A673 (cell line): ENCODE measurements around the gene TRIM14.

ENCODE experiments used
- EZH2 ChIP-seq: fragments of 200-600 bp; sonication (generic); IDR thresholded peaks from 2 replicates; pipeline ENCODE4 v1.6.1; 2017; ENCODE audit warnings: borderline replicate concordance, low read depth, mild to moderate bottlenecking, mixed read lengths, antibody characterized with exemption, low read length; ENCODE audit not compliant: poor library complexity, severe bottlenecking
- TF ChIP-seq, protein P1 (sequence below): fragments of 300-800, 200-600 bp; sonication (generic); conservative IDR thresholded peaks from 2 replicates; pipeline ENCODE4 v1.5.1; 2017; ENCODE audit warnings: low read depth, mild to moderate bottlenecking, antibody characterized with exemption, low read length, moderate library complexity, mixed read lengths

DNA sequence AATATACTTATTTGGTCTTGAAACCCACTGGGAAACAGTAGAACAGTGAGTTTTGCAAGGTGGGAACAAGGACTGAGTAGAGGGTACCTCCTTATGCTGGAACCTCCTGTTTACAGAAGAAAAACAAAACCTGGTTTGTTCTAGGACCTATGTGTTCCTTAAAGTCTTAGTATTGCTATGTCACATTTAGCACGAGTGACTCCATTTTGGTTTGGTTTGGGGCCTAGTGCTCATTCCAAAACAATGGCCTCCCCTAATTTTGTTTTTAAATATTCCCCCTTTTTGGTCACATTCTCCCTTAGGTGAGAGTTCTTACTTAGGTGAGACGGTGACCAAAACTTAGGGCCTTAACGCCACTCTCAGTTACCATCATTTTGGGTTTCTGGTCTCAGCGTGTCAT lies 68.7 kb downstream of the TRIM14 start:
- TF ChIP-seq, protein P1, sequence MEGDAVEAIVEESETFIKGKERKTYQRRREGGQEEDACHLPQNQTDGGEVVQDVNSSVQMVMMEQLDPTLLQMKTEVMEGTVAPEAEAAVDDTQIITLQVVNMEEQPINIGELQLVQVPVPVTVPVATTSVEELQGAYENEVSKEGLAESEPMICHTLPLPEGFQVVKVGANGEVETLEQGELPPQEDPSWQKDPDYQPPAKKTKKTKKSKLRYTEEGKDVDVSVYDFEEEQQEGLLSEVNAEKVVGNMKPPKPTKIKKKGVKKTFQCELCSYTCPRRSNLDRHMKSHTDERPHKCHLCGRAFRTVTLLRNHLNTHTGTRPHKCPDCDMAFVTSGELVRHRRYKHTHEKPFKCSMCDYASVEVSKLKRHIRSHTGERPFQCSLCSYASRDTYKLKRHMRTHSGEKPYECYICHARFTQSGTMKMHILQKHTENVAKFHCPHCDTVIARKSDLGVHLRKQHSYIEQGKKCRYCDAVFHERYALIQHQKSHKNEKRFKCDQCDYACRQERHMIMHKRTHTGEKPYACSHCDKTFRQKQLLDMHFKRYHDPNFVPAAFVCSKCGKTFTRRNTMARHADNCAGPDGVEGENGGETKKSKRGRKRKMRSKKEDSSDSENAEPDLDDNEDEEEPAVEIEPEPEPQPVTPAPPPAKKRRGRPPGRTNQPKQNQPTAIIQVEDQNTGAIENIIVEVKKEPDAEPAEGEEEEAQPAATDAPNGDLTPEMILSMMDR = no peak
- TF ChIP-seq EZH2 = no peak
